Neuronal stem cell (in vitro differentiated cells): ENCODE results near the gene LSM14B.

Experiments used
- DNase-seq: peaks from one replicate; pipeline ENCODE4 v3.0.0-alpha.2; 2013; ENCODE audit warnings: low spot score
- H2AFZ ChIP-seq: one replicate; pipeline ENCODE4 v1.6.1; 2013; ENCODE audit warnings: mild to moderate bottlenecking, low read length, inconsistent platforms
- H2AK5ac ChIP-seq: 2 replicates; pipeline ENCODE4 v1.6.1; 2013; ENCODE audit warnings: low read depth, mild to moderate bottlenecking, inconsistent platforms, low read length, moderate library complexity, mixed read lengths
- H2BK120ac ChIP-seq: 2 replicates; pipeline ENCODE4 v1.6.1; 2013; ENCODE audit warnings: low read depth, mild to moderate bottlenecking, inconsistent platforms, low read length, moderate library complexity, mixed read lengths
- H2BK12ac ChIP-seq: one replicate; pipeline ENCODE4 v1.6.1; 2013; ENCODE audit warnings: low read length, inconsistent platforms
- H2BK15ac ChIP-seq: 2 replicates; pipeline ENCODE4 v1.6.1; 2013; ENCODE audit warnings: mild to moderate bottlenecking, low read length, inconsistent platforms, mixed read lengths
- H2BK5ac ChIP-seq: one replicate; pipeline ENCODE4 v1.6.1; 2013; ENCODE audit warnings: inconsistent platforms, mild to moderate bottlenecking, low read length, moderate library complexity
- H3K14ac ChIP-seq: one replicate; pipeline ENCODE4 v1.6.1; 2013; ENCODE audit warnings: low read length, inconsistent platforms
- H3K18ac ChIP-seq: 2 replicates; pipeline ENCODE4 v1.6.1; 2013; ENCODE audit warnings: low read length, inconsistent platforms
- H3K23ac ChIP-seq: 2 replicates; pipeline ENCODE4 v1.6.1; 2013; ENCODE audit warnings: low read depth, mild to moderate bottlenecking, mixed read lengths, low read length, inconsistent platforms; ENCODE audit not compliant: poor library complexity
- H3K27ac ChIP-seq: replicated peaks from 3 replicates; pipeline ENCODE4 v1.5.1; 2013; ENCODE audit warnings: low read length, inconsistent platforms
- H3K27me3 ChIP-seq, 3 experiments: 2 replicates each; pipeline ENCODE4 v1.6.1; 2013; ENCODE audit warnings: low read length in 3 of 3, mild to moderate bottlenecking in 2 of 3, inconsistent platforms in 1 of 3, low read depth in 1 of 3, mixed read lengths in 1 of 3, moderate library complexity in 1 of 3; ENCODE audit not compliant: control insufficient read depth in 3 of 3, insufficient read depth in 3 of 3
- H3K36me3 ChIP-seq, 2 donors: replicated peaks in 1 of 2; 2 replicates each; pipeline ENCODE4 v1.6.1; 2013; ENCODE audit warnings: low read length in 2 of 2; ENCODE audit not compliant: control insufficient read depth in 2 of 2, insufficient read depth in 2 of 2
- H3K4ac ChIP-seq: 2 replicates; pipeline ENCODE4 v1.6.1; 2013; ENCODE audit warnings: inconsistent platforms, mild to moderate bottlenecking, low read length, moderate library complexity
- H3K4me1 ChIP-seq, 2 donors: 1 replicate in 1 of 2; 2 replicates in 1 of 2; pipeline ENCODE4 v1.6.1; 2013; ENCODE audit warnings: low read length in 2 of 2, low read depth in 1 of 2; ENCODE audit not compliant: control insufficient read depth in 2 of 2, insufficient read depth in 1 of 2
- H3K4me2 ChIP-seq: one replicate; pipeline ENCODE4 v1.6.1; 2013; ENCODE audit warnings: mild to moderate bottlenecking, low read length, inconsistent platforms; ENCODE audit not compliant: insufficient read depth, poor library complexity, severe bottlenecking
- H3K4me3 ChIP-seq, 2 donors: 2 replicates each; pipeline ENCODE4 v1.5.1; 2013; ENCODE audit warnings: low read length in 2 of 2, mild to moderate bottlenecking in 2 of 2, inconsistent platforms in 1 of 2, moderate library complexity in 1 of 2
- H3K79me1 ChIP-seq: one replicate; pipeline ENCODE4 v1.6.1; 2013; ENCODE audit warnings: low read depth, mild to moderate bottlenecking, inconsistent platforms, low read length, moderate library complexity
- H3K9ac ChIP-seq: one replicate; pipeline ENCODE4 v1.6.1; 2013; ENCODE audit warnings: mild to moderate bottlenecking, low read depth, low read length, inconsistent platforms; ENCODE audit not compliant: poor library complexity
- H3K9me3 ChIP-seq, 2 donors: replicated peaks in 1 of 2; 2 replicates each; pipeline versions ENCODE3 to v1.6.1; 2013; ENCODE audit warnings: low read length in 2 of 2, mild to moderate bottlenecking in 2 of 2, inconsistent platforms in 1 of 2, low read depth in 1 of 2, mixed read lengths in 1 of 2, moderate library complexity in 1 of 2; ENCODE audit not compliant: control insufficient read depth in 2 of 2, insufficient read depth in 1 of 2
- H4K8ac ChIP-seq: one replicate; pipeline ENCODE4 v1.6.1; 2013; ENCODE audit warnings: low read depth, mild to moderate bottlenecking, inconsistent platforms, low read length, moderate library complexity
- H4K91ac ChIP-seq: one replicate; pipeline ENCODE4 v1.6.1; 2013; ENCODE audit warnings: low read length, low read depth, mild to moderate bottlenecking, inconsistent platforms; ENCODE audit not compliant: poor library complexity
- WGBS, 2 donors: extraction: QIAGEN DNeasy Blood & Tissue Kit; methylation state at CpG; one replicate each; pipeline ENCODE4 v1.1.7; 2013; ENCODE audit warnings: missing lambda C conversion rate in 2 of 2, mixed read lengths in 1 of 2; ENCODE audit not compliant: insufficient read length in 2 of 2, insufficient replicate concordance in 1 of 2; ENCODE audit errors: extremely low coverage in 2 of 2; 5-methylcytosine and 5-hydroxymethylcytosine counted together

Gene LSM14B

GRCh38 chr20:62159052-62159451 lies 36.8 kb downstream of the LSM14B start:
- Histone ChIP-seq H2AFZ (no peak overlapping the region), H3K9me3 (no peaks in the 10 kb centered on the region), H3K23ac (no peak overlapping the region), H3K4ac (no peak overlapping the region), H3K18ac (no peak overlapping the region), H3K27ac (no peak overlapping the region), H2BK15ac (no peak overlapping the region), H4K8ac (no peak overlapping the region), H3K79me1 (peaks cover 26% of the 10 kb centered on the region), H3K4me1 (peaks cover 4% of the 10 kb centered on the region in 2 donors), H3K9ac (peak overlapping the region; percentile 63), H2BK5ac (peak overlapping the region; percentile 5), H3K27me3 (no peaks in the 10 kb centered on the region), H3K4me2 (no peak overlapping the region), H3K14ac (no peak overlapping the region), H4K91ac (no peak overlapping the region), H2BK12ac (no peak overlapping the region), H2AK5ac (no peak overlapping the region), H3K4me3 (no peak overlapping the region), H2BK120ac (no peak overlapping the region), H3K36me3 (peaks cover 34 to 81% of the 10 kb centered on the region in 2 donors)
- DNase-seq, result no peak
- no CpG with 5 or more reads among the region's 11 CpGs for WGBS, 2 donors

GRCh38 chr20:62159839-62160238 lies 37.6 kb downstream of the LSM14B start:
- Histone ChIP-seq H3K36me3 (peaks cover 37 to 81% of the 10 kb centered on the region in 2 donors), H2AFZ (no peak overlapping the region), H3K23ac (peak overlapping the region; percentile 85), H3K4me3 (no peak overlapping the region), H4K8ac (no peak overlapping the region), H3K4ac (no peak overlapping the region), H3K79me1 (peaks cover 22% of the 10 kb centered on the region), H2BK15ac (no peak overlapping the region), H2BK120ac (no peak overlapping the region), H2BK5ac (peak overlapping the region; percentile 5), H3K9me3 (no peaks in the 10 kb centered on the region), H3K9ac (no peak overlapping the region), H3K14ac (no peak overlapping the region), H3K27me3 (no peaks in the 10 kb centered on the region), H3K4me1 (peaks cover 4% of the 10 kb centered on the region in 2 donors), H4K91ac (no peak overlapping the region), H3K27ac (no peak overlapping the region), H3K18ac (no peak overlapping the region), H2BK12ac (no peak overlapping the region), H3K4me2 (no peak overlapping the region), H2AK5ac (no peak overlapping the region)
- no peak for DNase-seq
- no CpG with 5 or more reads among the region's 14 CpGs for WGBS, 2 donors

GRCh38 chr20:62160253-62160652 lies 38.0 kb downstream of the LSM14B start:
- Histone ChIP-seq H3K4me3 (no peak overlapping the region), H3K18ac (no peak overlapping the region), H2BK12ac (no peak overlapping the region), H3K23ac (no peak overlapping the region), H3K36me3 (peaks cover 41 to 81% of the 10 kb centered on the region in 2 donors), H3K4ac (no peak overlapping the region), H3K9me3 (no peaks in the 10 kb centered on the region), H3K4me1 (peaks cover 4% of the 10 kb centered on the region in 2 donors), H3K79me1 (peaks cover 25% of the 10 kb centered on the region), H3K14ac (no peak overlapping the region), H2AK5ac (no peak overlapping the region), H2AFZ (no peak overlapping the region), H2BK15ac (no peak overlapping the region), H3K27ac (no peak overlapping the region), H2BK5ac (no peak overlapping the region), H3K9ac (no peak overlapping the region), H3K27me3 (no peaks in the 10 kb centered on the region), H3K4me2 (no peak overlapping the region), H4K91ac (no peak overlapping the region), H2BK120ac (no peak overlapping the region), H4K8ac (no peak overlapping the region)
- no CpG with 5 or more reads among the region's 9 CpGs for WGBS, 2 donors
- DNase-seq, result no peak

GRCh38 chr20:62160876-62161275 lies 38.6 kb downstream of the LSM14B start:
- H2AFZ ChIP-seq, result no peak overlapping the region
- H3K4me3 ChIP-seq, result no peak overlapping the region
- H3K4me1 ChIP-seq, result peaks cover 4% of the 10 kb centered on the region in 2 donors
- no peak overlapping the region for H2BK120ac ChIP-seq
- H3K79me1 ChIP-seq, result peaks cover 25% of the 10 kb centered on the region
- no peak overlapping the region for H3K27ac ChIP-seq
- no CpG with 5 or more reads among the region's 17 CpGs for WGBS, 2 donors
- no peak overlapping the region for H3K14ac ChIP-seq
- no peaks in the 10 kb centered on the region for H3K27me3 ChIP-seq
- H3K36me3 ChIP-seq, result peaks cover 47 to 81% of the 10 kb centered on the region in 2 donors
- DNase-seq, result no peak
- no peak overlapping the region for H4K8ac ChIP-seq
- no peak overlapping the region for H2BK12ac ChIP-seq
- no peak overlapping the region for H3K18ac ChIP-seq
- no peak overlapping the region for H3K4ac ChIP-seq
- no peak overlapping the region for H3K23ac ChIP-seq
- no peak overlapping the region for H4K91ac ChIP-seq
- no peak overlapping the region for H3K9ac ChIP-seq
- H2BK5ac ChIP-seq, result no peak overlapping the region
- no peak overlapping the region for H3K4me2 ChIP-seq
- no peak overlapping the region for H2AK5ac ChIP-seq
- no peaks in the 10 kb centered on the region for H3K9me3 ChIP-seq
- no peak overlapping the region for H2BK15ac ChIP-seq
